GM12878 (cell line): ENCODE data around the gene EML1. TPM values are rescaled to one million over a fixed set of nuclear protein-coding genes. Genes with fewer than 3 reads are reported as not detected.
A peak's percentile ranks its signal among the peaks of the same experiment; 100 is the strongest.

Source experiments
- ATAC-seq: fragments of 200-7000 bp; cut with Tn5 transposase; 3 replicates; pipeline ENCODE4 v1.9.1; 2020; ENCODE audit warnings: mild to moderate bottlenecking, moderate library complexity
- BruUV-seq: library from RNA; stranded (reverse); fragments of 400-500 nt; replicated peaks from 2 replicates; lab custom pipeline; 2021; lab: Mats Ljungman, UMichigan
- CTCF ChIA-PET: fragments of 300-600 bp; sonication (Branson Sonifier 250); formaldehyde crosslinking; extraction: SDS; loops from one replicate; lab custom pipeline; 2021; ENCODE audit warnings: inconsistent platforms; lab: Yijun Ruan, JAX
- POLR2A ChIA-PET: fragments of 350-600 bp; formaldehyde crosslinking; extraction: SDS; loops from one replicate; lab custom pipeline; 2021; ENCODE audit warnings: inconsistent platforms; lab: Charles Lee
- RAD21 ChIA-PET: fragments of 300-600 bp; sonication (Branson Sonifier 250); formaldehyde crosslinking; loops from one replicate; lab custom pipeline; 2023; ENCODE audit warnings: antibody characterized with exemption; ENCODE audit not compliant: unreplicated experiment; lab: Charles Lee
- SMC1A ChIA-PET: fragments of 300-600 bp; sonication (Branson Sonifier 250); formaldehyde crosslinking; loops from one replicate; lab custom pipeline; 2023; ENCODE audit not compliant: unreplicated experiment, uncharacterized antibody; lab: Charles Lee
- DNase-seq: peaks from one replicate; pipeline ENCODE4 v3.0.0-alpha.2; 2011; ENCODE audit warnings: low read depth, low spot score
- FAIRE-seq: peaks from 3 replicates; lab custom pipeline; 2011; peaks lifted over from hg19 to GRCh38; lab: Jason Lieb, UNC
- H2AFZ ChIP-seq: 2 replicates; pipeline ENCODE4 v1.6.0; 2011; ENCODE audit warnings: low read depth, low read length, control low read depth; ENCODE audit not compliant: control insufficient read depth
- H3K27ac ChIP-seq: 2 replicates; pipeline ENCODE4 v1.5.1; 2011; ENCODE audit warnings: control low read depth; ENCODE audit not compliant: control insufficient read depth, insufficient read depth
- H3K27me3 ChIP-seq, 2 experiments: replicated peaks in 1 of 2; 2 replicates each; pipeline versions ENCODE4 v1.6.0 to v1.6.1; 2011; ENCODE audit warnings: low read length in 1 of 2; ENCODE audit not compliant: control insufficient read depth in 2 of 2, insufficient read depth in 2 of 2
- H3K36me3 ChIP-seq, 2 experiments: 2 replicates each; pipeline ENCODE4 v1.5.1; 2011; ENCODE audit warnings: low read length in 1 of 2; ENCODE audit not compliant: control insufficient read depth in 2 of 2, insufficient read depth in 2 of 2
- H3K4me1 ChIP-seq: 2 replicates; pipeline ENCODE4 v1.6.1; 2011; ENCODE audit warnings: mild to moderate bottlenecking, low read length, moderate library complexity, mixed read lengths; ENCODE audit not compliant: control insufficient read depth, insufficient read depth
- H3K4me2 ChIP-seq: 2 replicates; pipeline ENCODE4 v1.6.0; 2011; ENCODE audit warnings: control low read depth; ENCODE audit not compliant: control insufficient read depth, insufficient read depth
- H3K4me3 ChIP-seq: fragments of 200-600 bp; sonication (generic); 2 replicates; pipeline ENCODE4 v1.5.1; 2016
- H3K79me2 ChIP-seq: 2 replicates; pipeline ENCODE4 v1.6.0; 2011; ENCODE audit warnings: low read length; ENCODE audit not compliant: control insufficient read depth, insufficient read depth
- H3K9ac ChIP-seq: 2 replicates; pipeline ENCODE4 v1.8.0; 2011; ENCODE audit warnings: low read length, control low read depth, mixed read lengths; ENCODE audit not compliant: control insufficient read depth, insufficient read depth
- H3K9me3 ChIP-seq: replicated peaks from 3 replicates; pipeline ENCODE4 v1.5.1; 2011; ENCODE audit warnings: mild to moderate bottlenecking, low read length; ENCODE audit not compliant: control insufficient read depth, insufficient read depth
- H4K20me1 ChIP-seq: 2 replicates; pipeline ENCODE4 v1.6.0; 2011; ENCODE audit not compliant: control insufficient read depth, insufficient read depth
- ASH2L ChIP-seq: fragments of 300-600, 200-600 bp; sonication (generic); IDR thresholded peaks from 2 replicates; pipeline ENCODE4 v1.6.1; 2017; ENCODE audit warnings: low read depth, mild to moderate bottlenecking, borderline replicate concordance
- ATF7 ChIP-seq: fragments of 450-650 bp; IDR thresholded peaks from 2 replicates; pipeline ENCODE4 v1.6.1; 2016; ENCODE audit warnings: low read depth, mild to moderate bottlenecking
- CBX3 ChIP-seq: fragments of 200-600 bp; sonication (generic); IDR thresholded peaks from 2 replicates; pipeline ENCODE4 v1.6.1; 2016; ENCODE audit warnings: low read depth, borderline replicate concordance
- CEBPB ChIP-seq, 2 experiments: fragments of 150-350 bp in 1 of 2; IDR thresholded peaks; 2 replicates each; pipeline ENCODE4 v1.6.1; 2012 to 2014; ENCODE audit warnings: low read depth in 2 of 2, low read length in 2 of 2, borderline replicate concordance in 1 of 2, inconsistent platforms in 1 of 2
- CREM ChIP-seq: IDR thresholded peaks from 2 replicates; pipeline ENCODE4 v1.6.1; 2014; ENCODE audit warnings: antibody characterized with exemption, low read depth
- DPF2 ChIP-seq: fragments of 450-650 bp; IDR thresholded peaks from 2 replicates; pipeline ENCODE4 v1.6.1; 2017; ENCODE audit warnings: mild to moderate bottlenecking
- EP300 ChIP-seq, 2 experiments: fragments of 150-350 bp in 1 of 2; IDR thresholded peaks; 2 replicates each; pipeline ENCODE4 v1.6.1; 2011 to 2012; ENCODE audit warnings: low read depth in 2 of 2, low read length in 2 of 2, borderline replicate concordance in 1 of 2, improper control_type of control experiment in 1 of 2, inconsistent platforms in 1 of 2; ENCODE audit not compliant: control insufficient read depth in 1 of 2
- IRF5 ChIP-seq: fragments of 450-650 bp; IDR thresholded peaks from 2 replicates; pipeline ENCODE4 v1.6.1; 2017; ENCODE audit warnings: borderline replicate concordance
- KLF5 ChIP-seq: fragments of 450-650 bp; IDR thresholded peaks from 2 replicates; pipeline ENCODE4 v1.6.1; 2014; ENCODE audit warnings: mild to moderate bottlenecking; ENCODE audit not compliant: partially characterized antibody
- MTA2 ChIP-seq: fragments of 450-650 bp; IDR thresholded peaks from 2 replicates; pipeline ENCODE4 v1.6.1; 2016; ENCODE audit warnings: low read depth, mild to moderate bottlenecking, moderate library complexity
- MTA3 ChIP-seq: IDR thresholded peaks from 2 replicates; pipeline ENCODE4 v1.6.1; 2012; ENCODE audit warnings: low read length, inconsistent platforms, borderline replicate concordance
- RAD51 ChIP-seq: fragments of 450-650 bp; IDR thresholded peaks from 2 replicates; pipeline ENCODE4 v1.6.1; 2016; ENCODE audit warnings: moderate library complexity, mild to moderate bottlenecking, inconsistent platforms
- RCOR1 ChIP-seq: conservative IDR thresholded peaks from 2 replicates; pipeline ENCODE4 v1.6.1; 2012; ENCODE audit warnings: low read depth, low read length, improper control_type of control experiment
- SMAD1 ChIP-seq: fragments of 450-650 bp; IDR thresholded peaks from 2 replicates; pipeline ENCODE4 v1.6.1; 2018; ENCODE audit warnings: mild to moderate bottlenecking, low read depth; ENCODE audit not compliant: partially characterized antibody
- SREBF2 ChIP-seq: IDR thresholded peaks from 2 replicates; pipeline ENCODE4 v1.6.1; 2012; ENCODE audit warnings: mild to moderate bottlenecking, low read length
- SRF ChIP-seq, 2 experiments: IDR thresholded peaks; 2 replicates each; pipeline ENCODE4 v1.6.1; 2011; ENCODE audit warnings: low read depth in 2 of 2, low read length in 2 of 2, mild to moderate bottlenecking in 1 of 2, moderate library complexity in 1 of 2
- ZBED1 ChIP-seq: IDR thresholded peaks from 2 replicates; pipeline ENCODE4 v1.6.1; 2016; ENCODE audit warnings: borderline replicate concordance
- ZNF622 ChIP-seq: fragments of 450-650 bp; IDR thresholded peaks from 2 replicates; pipeline ENCODE4 v1.6.1; 2017; ENCODE audit warnings: mild to moderate bottlenecking, inconsistent platforms
- WGBS: methylation state at CpG from one replicate; pipeline ENCODE4 v1.1.6; 2016; ENCODE audit warnings: low lambda C conversion rate; ENCODE audit not compliant: insufficient replicate concordance, insufficient coverage; ENCODE audit errors: missing lambda C conversion rate; 5-methylcytosine and 5-hydroxymethylcytosine counted together
- in situ Hi-C: fragments of 300-500 bp; cut with MboI; formaldehyde crosslinking; loops from 9 replicates; pipeline ENCODE4 v1.14.3; 2018; ENCODE audit warnings: mixed read lengths
- intact Hi-C: fragments of 100-400 bp; cut with micrococcal nuclease; formaldehyde crosslinking; loops from one replicate; pipeline ENCODE4 v1.14.2; 2022; ENCODE audit not compliant: unreplicated experiment
- polyA plus RNA-seq, 11 experiments: library from polyadenylated mRNA; depleted of rRNA in 4 of 11; unstranded in 6 of 11; stranded (reverse) in 5 of 11; fragments of >200 nt; fragmentation: Nextera tagmentation in 4 of 11; fragmentation: Illumina TruSeq in 1 of 11; extraction: Ambion mirVana in 4 of 11; extraction: Trizol in 1 of 11; gene quantifications; 1 replicate in 1 of 11; 2 replicates in 10 of 11; pipeline versions ENCODE4 v1.2.1 to v1.2.3, GENCODE V29; 2011 to 2016; ENCODE audit warnings: inconsistent platforms in 2 of 11, missing spikeins in 2 of 11, low read depth in 1 of 11
- total RNA-seq, 4 experiments: library from RNA; depleted of rRNA in 3 of 4; stranded (reverse); fragments of >200 nt in 3 of 4; fragmentation: Illumina TruSeq in 1 of 4; extraction: Trizol in 1 of 4; gene quantifications; 2 replicates each; pipeline versions ENCODE4 v1.2.1 to v1.2.3, GENCODE V29; 2013 to 2021
- TF ChIP-seq, protein P1 (sequence below): fragments of 450-650 bp; formaldehyde crosslinking; IDR thresholded peaks from 2 replicates; pipeline ENCODE4 v1.4.0; 2022; ENCODE audit warnings: mild to moderate bottlenecking, moderate library complexity

Gene EML1
- total and polyA plus RNA-seq, 10 of the 15 experiments (the other 5 are each of a cell fraction or from before 2014, with no cell fraction given): 0.05 to 3.4 (median 0.11) TPM; not detected in 3

DNA sequence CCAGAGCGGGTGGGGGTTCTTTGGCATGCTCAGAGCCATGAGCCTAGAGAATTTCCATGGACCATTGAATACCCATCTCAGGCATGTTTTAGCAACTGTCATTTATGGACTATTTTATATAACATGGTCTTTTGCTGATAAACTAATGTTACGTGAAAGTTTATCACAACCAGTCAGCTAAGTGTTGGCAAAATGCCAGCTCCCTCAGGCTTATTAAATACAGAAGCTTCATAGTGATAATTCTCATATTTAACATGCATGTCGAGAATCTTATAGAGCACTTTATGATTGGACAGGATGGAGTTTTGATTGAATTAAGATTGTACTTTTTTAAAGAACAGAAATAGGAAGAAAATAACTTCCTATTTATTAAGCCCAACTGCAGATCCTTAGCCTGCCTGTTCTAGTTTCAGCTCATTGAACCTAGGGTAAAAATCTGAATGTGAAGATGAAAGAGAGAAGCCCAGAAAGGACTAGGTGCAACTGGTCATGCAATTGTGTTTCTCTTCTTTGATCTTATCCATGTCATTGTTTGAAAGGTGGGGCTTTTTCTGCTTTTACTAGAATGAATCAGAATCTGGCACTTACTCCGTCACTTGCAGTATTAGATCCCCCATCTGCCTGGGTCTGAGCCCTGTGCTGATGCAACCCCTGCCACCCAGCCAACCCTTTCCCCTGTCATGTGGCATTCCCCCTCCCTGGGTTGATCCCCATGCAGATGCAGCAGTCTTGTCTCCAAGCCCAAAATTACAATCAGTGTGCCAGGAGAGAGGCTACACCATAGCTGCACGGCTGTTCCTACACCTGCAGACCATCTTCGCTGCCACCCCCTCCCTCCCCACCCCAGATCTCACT lies 137.4 kb downstream of the EML1 start:
- FAIRE-seq (peak; percentile 89), DNase-seq (peak; percentile 82), ATAC-seq (peak; percentile 96)
- Histone ChIP-seq H3K27me3 (no peaks in the 10 kb centered on the region), H3K4me3 (no peak overlapping the region), H3K4me2 (peak overlapping the region; percentile 51), H3K79me2 (no peaks in the 10 kb centered on the region), H2AFZ (no peak overlapping the region; the same call in 1 of the 2 replicates), H3K9me3 (peaks cover 1% of the 10 kb centered on the region; the same call in 2 of the 3 replicates), H3K36me3 (no peaks in the 10 kb centered on the region), H3K4me1 (peaks cover 22% of the 10 kb centered on the region), H4K20me1 (no peaks in the 10 kb centered on the region), H3K27ac (peak overlapping the region; percentile 50), H3K9ac (peak overlapping the region; percentile 41; the same call in 1 of the 2 replicates)
- 18% methylated on average over 6 of the region's 6 CpGs for WGBS
- ChIA-PET CTCF (interaction anchor here (1.0 to 2.9 kb wide), 6 partner anchors 13 to 248 kb away, joined by 4 to 15 read pairs (median 4); partner anchors contain the start of gene CYP46A1), POLR2A (interaction anchor here (1.5 kb wide), 1 partner anchor 10 kb away, joined by 3 read pairs; no protein-coding TSS in a partner anchor), RAD21 (interaction anchor here (1.2 to 1.5 kb wide), 2 partner anchors 16 to 140 kb away, joined by 4 to 5 read pairs; no protein-coding TSS in a partner anchor), SMC1A (interaction anchor here (0.7 to 2.0 kb wide), 5 partner anchors 14 to 138 kb away, joined by 3 to 11 read pairs (median 4); no protein-coding TSS in a partner anchor)
- no TSS peak for BruUV-seq
- in situ Hi-C loops: no loop called here
- intact Hi-C loops: no loop called here
- TF ChIP-seq MTA3 (peak; percentile 73; the same call in 1 of the 2 replicates), CREM (peak; percentile 80), SRF (IDR thresholded peaks at IDR 0.05; ENCODE audit: low read depth in 2 of 2, low read length in 2 of 2) (no peak), ASH2L (no peak), RCOR1 (no peak), CEBPB (IDR thresholded peaks at IDR 0.05; ENCODE audit: borderline replicate concordance in 1 of 2, low read depth in 2 of 2, low read length in 2 of 2) (peak in 1 of 2 experiments; percentile 77; a peak in 1 of 4 replicates), ZBED1 (peak; percentile 67; the same call in 1 of the 2 replicates), RAD51 (peak; percentile 20; the same call in 1 of the 2 replicates), SREBF2 (no peak), EP300 (IDR thresholded peaks at IDR 0.05; ENCODE audit: borderline replicate concordance in 1 of 2, control insufficient read depth in 1 of 2, low read depth in 2 of 2, low read length in 2 of 2) (peak; percentile 80 to 92; a peak in 2 of 4 replicates), ATF7 (peak; percentile 85), MTA2 (peak; percentile 88), SMAD1 (peak; percentile 94), KLF5 (no peak), ZNF622 (no peak), IRF5 (no peak), CBX3 (no peak), DPF2 (peak; percentile 91)
- TF ChIP-seq, protein P1, sequence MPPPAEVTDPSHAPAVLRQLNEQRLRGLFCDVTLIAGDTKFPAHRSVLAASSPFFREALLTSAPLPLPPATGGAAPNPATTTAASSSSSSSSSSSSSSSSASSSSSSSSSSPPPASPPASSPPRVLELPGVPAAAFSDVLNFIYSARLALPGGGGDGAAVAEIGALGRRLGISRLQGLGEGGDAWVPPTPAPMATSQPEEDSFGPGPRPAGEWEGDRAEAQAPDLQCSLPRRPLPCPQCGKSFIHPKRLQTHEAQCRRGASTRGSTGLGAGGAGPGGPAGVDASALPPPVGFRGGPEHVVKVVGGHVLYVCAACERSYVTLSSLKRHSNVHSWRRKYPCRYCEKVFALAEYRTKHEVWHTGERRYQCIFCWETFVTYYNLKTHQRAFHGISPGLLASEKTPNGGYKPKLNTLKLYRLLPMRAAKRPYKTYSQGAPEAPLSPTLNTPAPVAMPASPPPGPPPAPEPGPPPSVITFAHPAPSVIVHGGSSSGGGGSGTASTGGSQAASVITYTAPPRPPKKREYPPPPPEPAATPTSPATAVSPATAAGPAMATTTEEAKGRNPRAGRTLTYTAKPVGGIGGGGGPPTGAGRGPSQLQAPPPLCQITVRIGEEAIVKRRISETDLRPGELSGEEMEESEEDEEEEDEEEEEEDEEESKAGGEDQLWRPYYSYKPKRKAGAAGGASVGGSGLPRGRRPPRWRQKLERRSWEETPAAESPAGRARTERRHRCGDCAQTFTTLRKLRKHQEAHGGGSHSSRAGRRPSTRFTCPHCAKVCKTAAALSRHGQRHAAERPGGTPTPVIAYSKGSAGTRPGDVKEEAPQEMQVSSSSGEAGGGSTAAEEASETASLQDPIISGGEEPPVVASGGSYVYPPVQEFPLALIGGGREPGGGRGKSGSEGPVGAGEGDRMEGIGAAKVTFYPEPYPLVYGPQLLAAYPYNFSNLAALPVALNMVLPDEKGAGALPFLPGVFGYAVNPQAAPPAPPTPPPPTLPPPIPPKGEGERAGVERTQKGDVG (CRISPR knock-in tag): no peak
